NCI-H2196 (cell line): Measurements from ENCODE around the gene SLC35F3.

Experiments used
- DNase-seq: peaks from one replicate; lab custom pipeline; 2025; ENCODE audit not compliant: unreplicated experiment; lab: John Stamatoyannopoulos, UW

Gene SLC35F3

DNA sequence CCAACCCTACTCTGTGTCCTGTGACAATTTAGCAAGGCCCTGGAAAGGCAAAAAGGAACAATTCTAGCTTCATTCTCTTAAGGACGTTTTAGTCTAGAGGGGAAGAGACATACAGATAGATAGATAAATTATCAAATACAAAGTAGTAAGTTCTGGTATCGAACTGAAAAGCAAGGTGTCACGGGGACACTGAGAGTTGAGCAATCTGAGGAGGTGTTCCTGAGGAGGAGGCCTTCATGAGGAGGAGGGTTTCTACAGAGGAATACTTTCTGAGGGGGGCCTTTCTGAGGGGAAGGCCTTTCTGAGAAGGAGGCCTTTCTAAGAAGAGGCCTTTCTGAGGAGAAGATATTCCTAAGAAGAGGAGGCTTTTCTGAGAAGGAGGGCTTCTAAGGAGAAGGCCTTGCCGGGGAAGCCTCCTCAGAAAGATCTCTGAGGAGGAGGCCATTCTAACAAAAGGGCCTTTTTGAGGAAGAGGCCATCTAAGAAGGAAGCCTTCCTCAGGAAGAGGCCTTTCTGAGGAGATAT, 312.9 kb downstream of the SLC35F3 start:
- DNase-seq: no peak

DNA sequence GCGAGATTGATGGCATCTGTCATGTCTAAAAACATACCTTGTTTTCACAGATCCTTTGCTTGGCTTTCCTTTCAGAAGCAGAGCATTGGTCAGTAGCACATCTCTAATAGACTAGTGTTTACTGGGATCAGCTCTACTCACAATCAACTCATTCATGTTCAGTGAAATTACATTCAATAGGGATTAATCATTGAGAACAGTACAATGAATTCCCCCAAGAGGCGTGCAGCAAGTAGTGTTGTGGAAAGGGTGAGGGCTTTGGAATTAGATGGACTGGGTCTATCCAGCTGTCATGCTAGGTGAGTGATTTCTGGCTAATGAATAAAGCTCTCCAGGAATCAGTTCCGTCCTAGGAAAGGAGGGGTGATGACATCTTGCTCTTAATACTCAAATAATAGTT, 313.6 kb downstream of the SLC35F3 start:
- no peak for DNase-seq

DNA sequence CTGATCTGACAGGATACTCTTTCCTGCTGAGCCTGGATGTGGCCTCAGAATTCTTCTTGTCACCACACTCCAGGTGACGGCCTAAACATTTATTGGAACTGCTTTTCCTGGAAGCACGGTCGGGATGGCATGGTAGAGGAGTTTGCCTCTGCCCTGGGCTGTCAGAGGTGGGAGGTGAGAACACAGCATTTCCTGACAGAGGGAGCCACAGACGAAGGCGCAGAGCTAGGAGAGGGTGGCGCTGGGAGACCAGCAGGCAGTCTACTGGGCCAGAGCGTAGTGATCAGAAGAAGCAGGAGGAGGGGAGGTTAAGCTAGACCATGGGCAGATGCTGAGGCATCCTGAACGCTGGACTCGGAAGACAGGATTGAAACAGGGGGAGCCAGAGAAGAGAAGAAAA, 315.2 kb downstream of the SLC35F3 start:
- DNase-seq: no peak

DNA sequence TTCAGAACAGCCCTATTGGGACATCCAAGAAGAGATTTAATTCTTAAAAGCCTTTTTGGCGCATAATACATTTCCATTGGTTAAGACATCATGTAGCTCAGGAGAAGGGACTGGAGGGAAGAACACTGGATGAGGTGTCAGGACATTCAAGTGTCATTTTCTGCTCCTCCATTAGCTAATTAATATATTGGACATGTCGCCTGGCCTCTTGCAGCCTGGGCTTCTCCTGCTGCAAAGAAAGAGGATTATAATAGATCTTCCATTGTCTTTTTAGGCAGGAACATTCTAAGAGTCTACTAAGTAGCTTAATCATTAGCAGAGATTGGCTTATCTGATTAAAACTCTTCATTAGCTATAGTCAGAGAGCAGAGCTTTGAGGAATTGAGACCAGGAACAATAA, 317.1 kb downstream of the SLC35F3 start:
- no peak for DNase-seq

DNA sequence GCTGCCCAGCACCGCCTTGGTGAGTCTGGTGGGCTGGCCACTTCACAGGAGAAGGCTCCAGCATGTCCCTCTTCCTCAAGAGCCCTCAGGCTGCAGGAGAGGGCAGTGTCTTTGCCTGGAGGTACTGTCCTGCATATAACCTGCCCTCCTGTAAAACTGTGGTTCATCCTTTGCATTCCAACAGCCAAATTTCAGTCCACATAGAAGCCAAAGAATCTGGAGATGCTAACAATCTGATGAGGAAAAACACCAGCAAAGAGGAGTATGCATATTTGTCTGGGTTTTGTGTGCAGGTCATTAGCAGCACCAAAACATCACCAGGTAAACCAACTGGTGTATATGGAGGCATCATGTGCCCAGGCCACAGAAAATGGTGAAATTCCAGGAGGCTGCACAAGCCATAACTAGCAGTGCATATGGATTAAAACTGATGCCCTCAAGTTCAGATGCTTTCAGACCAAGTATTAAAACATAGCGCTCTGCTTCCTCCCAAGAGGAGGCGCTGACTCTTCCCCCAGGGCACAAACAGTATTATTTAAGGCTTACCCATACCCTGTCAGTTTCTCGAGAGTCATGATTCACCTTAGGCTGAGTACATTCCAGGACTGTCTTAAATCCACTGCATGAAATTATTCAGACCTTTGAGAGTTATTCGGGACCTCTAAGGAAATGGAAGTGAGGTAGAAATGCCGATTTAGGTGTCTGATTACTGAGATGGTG, 318.2 kb downstream of the SLC35F3 start:
- no peak for DNase-seq

DNA sequence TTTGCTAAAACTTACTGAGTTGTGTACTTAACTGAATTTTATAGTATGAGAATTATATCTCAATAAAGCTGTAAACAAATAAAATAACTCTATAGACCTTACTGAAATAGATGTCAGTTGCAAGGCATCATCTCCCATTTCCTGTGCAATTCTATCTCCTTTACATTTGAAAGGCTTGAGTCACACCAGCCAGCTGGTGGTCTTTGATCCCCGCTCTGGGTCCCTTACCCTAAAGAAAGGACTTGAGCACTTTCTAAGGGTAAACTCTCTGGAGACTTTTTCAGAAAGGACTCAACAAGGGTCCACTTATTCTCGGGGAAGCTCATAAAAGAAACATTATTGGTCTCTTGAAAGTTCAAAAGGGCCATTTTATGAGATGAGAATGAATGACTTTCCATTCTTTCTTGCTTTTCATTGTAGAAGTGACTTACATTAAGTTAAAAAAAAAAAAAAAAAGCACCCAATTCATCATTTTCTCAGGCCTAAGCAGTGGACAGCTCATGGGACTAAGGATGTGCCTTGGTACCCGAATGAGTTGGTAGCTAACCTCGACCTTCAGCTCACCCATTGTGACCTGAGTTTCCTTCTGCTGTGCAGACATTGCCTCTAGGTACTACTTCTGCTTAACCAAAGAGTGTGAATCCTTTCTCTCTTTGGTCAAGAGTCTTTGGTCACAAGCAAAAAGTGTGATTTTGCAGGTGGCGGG, 321.8 kb downstream of the SLC35F3 start:
- DNase-seq: no peak

- DNase-seq: no peak
Measured at GRCh38 chr1:234226819-234227165, 322.3 kb downstream of the SLC35F3 start.

GRCh38 chr1:234229581-234230387, 325.3 kb downstream of the SLC35F3 start:
- DNase-seq: no peak

- no peak for DNase-seq
Measured at GRCh38 chr1:234230414-234230862, 326.0 kb downstream of the SLC35F3 start.

DNA sequence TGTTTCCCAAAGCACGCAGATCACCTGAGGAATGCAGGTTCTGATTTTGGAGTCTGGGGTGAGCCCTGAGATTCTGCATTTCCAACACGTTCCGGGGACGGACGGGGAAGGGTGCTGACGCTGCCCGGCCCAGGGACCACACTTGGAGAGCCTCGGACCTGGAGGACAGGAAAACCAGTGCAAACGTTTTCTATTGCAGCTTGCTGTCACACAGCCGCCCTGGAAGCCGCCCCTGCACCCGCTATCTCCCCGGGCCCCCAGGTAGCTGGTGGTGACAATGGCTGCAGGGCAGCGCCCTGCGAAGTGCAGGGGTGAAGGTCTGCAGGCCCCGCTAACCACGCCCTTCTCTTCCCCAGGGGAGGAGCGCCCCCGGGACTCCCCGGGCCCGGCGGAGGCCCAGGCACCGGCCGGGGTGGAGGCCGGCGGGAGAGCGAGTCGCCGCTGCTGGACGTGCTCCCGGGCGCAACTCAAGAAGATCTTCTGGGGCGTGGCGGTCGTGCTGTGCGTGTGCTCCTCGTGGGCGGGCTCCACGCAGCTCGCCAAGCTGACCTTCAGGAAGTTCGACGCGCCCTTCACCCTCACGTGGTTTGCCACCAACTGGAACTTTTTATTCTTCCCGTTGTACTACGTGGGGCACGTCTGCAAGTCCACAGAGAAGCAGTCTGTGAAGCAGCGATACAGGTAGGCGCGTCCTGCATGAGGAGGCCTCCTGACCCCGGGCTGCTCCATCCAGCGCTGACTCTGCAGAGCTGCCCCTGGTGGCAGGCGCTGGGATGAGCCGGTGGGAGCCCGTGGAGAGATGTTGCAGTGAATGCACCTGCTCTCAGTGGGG, 326.8 kb downstream of the SLC35F3 start:
- no peak for DNase-seq

GRCh38 chr1:234231893-234232276, 327.4 kb downstream of the SLC35F3 start:
- no peak for DNase-seq

GRCh38 chr1:234234199-234234598, 329.7 kb downstream of the SLC35F3 start:
- DNase-seq: no peak

- DNase-seq: no peak
Measured at GRCh38 chr1:234235434-234235881, 331.0 kb downstream of the SLC35F3 start.

DNA sequence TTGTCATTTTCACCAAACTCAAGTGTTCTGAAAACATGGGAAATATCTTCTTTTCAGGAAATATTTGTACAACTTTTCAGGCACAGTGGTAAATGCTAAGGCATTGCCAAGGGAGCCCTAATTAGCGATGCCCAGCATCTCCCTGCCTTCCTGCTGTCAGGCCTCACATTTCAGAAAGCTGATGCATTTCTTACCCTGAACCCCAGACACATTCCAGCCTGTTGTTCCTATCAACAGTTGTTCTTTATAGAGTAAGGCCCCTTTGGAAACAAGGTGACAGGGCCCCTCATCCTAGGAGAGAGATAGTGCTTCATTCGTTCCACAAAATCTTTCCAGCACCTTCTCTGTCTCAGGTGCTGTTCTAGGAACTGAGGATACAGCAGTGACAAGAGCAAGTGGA, 332.9 kb downstream of the SLC35F3 start:
- DNase-seq: no peak

- no peak for DNase-seq
Measured at GRCh38 chr1:234238060-234238459, 333.6 kb downstream of the SLC35F3 start.

GRCh38 chr1:234239515-234239914, 335.0 kb downstream of the SLC35F3 start:
- DNase-seq: no peak

- DNase-seq: no peak
Measured at GRCh38 chr1:234239936-234240335, 335.5 kb downstream of the SLC35F3 start.

DNA sequence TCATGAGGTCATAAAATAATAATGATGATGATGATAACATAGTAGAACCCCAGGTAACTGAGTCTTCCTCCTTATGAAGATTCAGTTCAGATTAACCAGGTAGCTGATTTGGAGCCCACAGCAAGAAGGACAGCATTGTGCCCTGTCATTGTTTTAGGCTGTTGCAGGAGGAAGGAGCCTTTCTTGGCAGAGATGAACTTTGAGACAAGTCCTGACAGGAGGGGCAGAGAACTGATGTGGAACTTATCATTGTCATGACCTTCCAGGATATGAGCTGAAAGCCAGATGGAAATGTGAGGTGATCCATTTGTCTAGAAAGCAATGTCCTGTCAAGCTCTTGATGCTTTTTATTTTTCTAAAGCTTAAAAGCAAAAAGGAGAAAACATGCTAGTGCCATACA, 336.2 kb downstream of the SLC35F3 start:
- no peak for DNase-seq

GRCh38 chr1:234241941-234242490, 337.5 kb downstream of the SLC35F3 start:
- DNase-seq: no peak

- DNase-seq: no peak
Measured at GRCh38 chr1:234243521-234244260, 339.2 kb downstream of the SLC35F3 start.
